IMR-90 (cell line): ENCODE results near the gene PHIP. TPM values are rescaled to one million over a fixed set of nuclear protein-coding genes. Genes with fewer than 3 reads are reported as not detected.

ENCODE experiments used
- ATAC-seq: fragments of 200-7000 bp; cut with Tn5 transposase; 2 replicates; pipeline ENCODE4 v1.9.1; 2020; ENCODE audit warnings: low read depth, mild to moderate bottlenecking, moderate library complexity
- BruUV-seq: library from RNA; stranded (reverse); fragments of 400-500 nt; replicated peaks from 2 replicates; lab custom pipeline; 2021; lab: Mats Ljungman, UMichigan
- CTCF ChIA-PET: fragments of 300-600 bp; formaldehyde crosslinking; extraction: SDS; loops from one replicate; lab custom pipeline; 2021; ENCODE audit warnings: antibody characterized with exemption; lab: Yijun Ruan, JAX
- POLR2A ChIA-PET: fragments of 300-600 bp; sonication (Branson Sonifier 250); formaldehyde crosslinking; loops from one replicate; lab custom pipeline; 2022; ENCODE audit warnings: antibody characterized with exemption; ENCODE audit not compliant: unreplicated experiment; lab: Charles Lee
- DNase-seq: peaks from one replicate; pipeline ENCODE4 v3.0.0; 2013
- H2AFZ ChIP-seq: replicated peaks from 2 replicates; pipeline ENCODE3; 2013; ENCODE audit warnings: low read length, mild to moderate bottlenecking; ENCODE audit not compliant: poor library complexity
- H2AK5ac ChIP-seq: 2 replicates; pipeline ENCODE4 v1.6.1; 2013; ENCODE audit warnings: low read depth, low read length, inconsistent platforms
- H2AK9ac ChIP-seq: replicated peaks from 2 replicates; pipeline ENCODE3; 2013; ENCODE audit warnings: mild to moderate bottlenecking, low read depth, low read length, moderate library complexity; ENCODE audit not compliant: poor library complexity
- H2BK120ac ChIP-seq: 2 replicates; pipeline ENCODE4 v1.6.1; 2013; ENCODE audit warnings: low read depth, low read length, inconsistent platforms
- H2BK15ac ChIP-seq: 3 replicates; pipeline ENCODE4 v1.6.1; 2013; ENCODE audit warnings: low read depth, low read length, inconsistent platforms
- H2BK20ac ChIP-seq: 2 replicates; pipeline ENCODE4 v1.6.1; 2013; ENCODE audit warnings: low read depth, mild to moderate bottlenecking, inconsistent platforms, low read length, moderate library complexity
- H2BK5ac ChIP-seq: 2 replicates; pipeline ENCODE4 v1.6.1; 2013; ENCODE audit warnings: mild to moderate bottlenecking, low read depth, low read length, inconsistent platforms; ENCODE audit not compliant: poor library complexity, severe bottlenecking
- H3K14ac ChIP-seq: replicated peaks from 2 replicates; pipeline ENCODE4 v1.6.1; 2013; ENCODE audit warnings: low read depth, low read length, inconsistent platforms
- H3K18ac ChIP-seq: 2 replicates; pipeline ENCODE4 v1.6.1; 2013; ENCODE audit warnings: low read depth, low read length, control low read depth
- H3K23ac ChIP-seq: 2 replicates; pipeline ENCODE4 v1.6.1; 2013; ENCODE audit warnings: low read depth, low read length, inconsistent platforms
- H3K27ac ChIP-seq: 2 replicates; pipeline ENCODE4 v1.5.1; 2013; ENCODE audit warnings: mild to moderate bottlenecking, control low read depth, low read length; ENCODE audit not compliant: insufficient read depth
- H3K27me3 ChIP-seq: 2 replicates; pipeline ENCODE4 v1.6.1; 2013; ENCODE audit warnings: low read length; ENCODE audit not compliant: control insufficient read depth, insufficient read depth
- H3K36me3 ChIP-seq: 2 replicates; pipeline ENCODE4 v1.6.1; 2013; ENCODE audit warnings: low read length, mixed read lengths; ENCODE audit not compliant: control insufficient read depth, insufficient read depth
- H3K4ac ChIP-seq: 2 replicates; pipeline ENCODE4 v1.6.1; 2013; ENCODE audit warnings: low read depth, low read length, inconsistent platforms
- H3K4me1 ChIP-seq: 2 replicates; pipeline ENCODE4 v1.6.1; 2013; ENCODE audit warnings: low read length, mixed read lengths; ENCODE audit not compliant: control insufficient read depth, insufficient read depth
- H3K4me2 ChIP-seq: 2 replicates; pipeline ENCODE4 v1.6.1; 2013; ENCODE audit warnings: low read depth, mild to moderate bottlenecking, control low read depth, low read length, moderate library complexity
- H3K4me3 ChIP-seq: 2 replicates; pipeline ENCODE4 v1.5.1; 2013; ENCODE audit warnings: low read depth, mild to moderate bottlenecking, control low read depth, low read length, moderate library complexity; ENCODE audit not compliant: insufficient read depth
- H3K56ac ChIP-seq: 2 replicates; pipeline ENCODE4 v1.6.1; 2013; ENCODE audit warnings: low read length, inconsistent platforms; ENCODE audit not compliant: insufficient read depth; ENCODE audit errors: extremely low read depth
- H3K79me1 ChIP-seq, 2 experiments: 2 replicates each; pipeline ENCODE4 v1.6.1; 2013; ENCODE audit warnings: low read length in 2 of 2, inconsistent platforms in 1 of 2, low read depth in 1 of 2
- H3K9ac ChIP-seq: 2 replicates; pipeline ENCODE4 v1.6.1; 2013; ENCODE audit warnings: low read depth, low read length, control low read depth
- H3K9me1 ChIP-seq: 2 replicates; pipeline ENCODE4 v1.6.1; 2013; ENCODE audit warnings: low read length, inconsistent platforms; ENCODE audit not compliant: insufficient read depth
- H3K9me3 ChIP-seq: 2 replicates; pipeline ENCODE4 v1.6.1; 2013; ENCODE audit warnings: low read length; ENCODE audit not compliant: control insufficient read depth, insufficient read depth
- H4K20me1 ChIP-seq: 2 replicates; pipeline ENCODE4 v1.6.1; 2013; ENCODE audit warnings: low read length, inconsistent platforms; ENCODE audit not compliant: insufficient read depth
- H4K5ac ChIP-seq: 2 replicates; pipeline ENCODE4 v1.6.1; 2013; ENCODE audit warnings: mild to moderate bottlenecking, low read depth, low read length, control low read depth
- H4K8ac ChIP-seq, 2 experiments: 2 replicates each; pipeline ENCODE4 v1.6.1; 2013; ENCODE audit warnings: low read depth in 2 of 2, low read length in 2 of 2, control low read depth in 1 of 2, inconsistent platforms in 1 of 2
- H4K91ac ChIP-seq: 2 replicates; pipeline ENCODE4 v1.6.1; 2013; ENCODE audit warnings: low read depth, low read length, inconsistent platforms; ENCODE audit not compliant: insufficient read depth
- USF2 ChIP-seq: fragments of 150-350 bp; IDR thresholded peaks from 2 replicates; pipeline ENCODE4 v1.6.1; 2017; ENCODE audit warnings: mild to moderate bottlenecking, antibody characterized with exemption, low read length, low read depth
- dilution Hi-C: fragments of 300-500 bp; cut with HindIII; formaldehyde crosslinking; loops from one replicate; pipeline ENCODE4 v1.14.3; 2018; ENCODE audit warnings: low sequenced_read_pairs; ENCODE audit not compliant: unreplicated experiment
- in situ Hi-C: fragments of 300-500 bp; cut with MboI; formaldehyde crosslinking; loops from 3 replicates; pipeline ENCODE4 v1.14.3; 2019; ENCODE audit warnings: low sequenced_read_pairs, inconsistent platforms, mixed read lengths
- intact Hi-C: fragments of 100-400 bp; cut with micrococcal nuclease; formaldehyde crosslinking; loops from 2 replicates; pipeline ENCODE4 v1.10.0; 2022
- polyA plus RNA-seq, 3 experiments: library from polyadenylated mRNA; depleted of rRNA; stranded (reverse); fragments of >200 nt; gene quantifications; 2 replicates each; pipeline ENCODE4 v1.2.3, GENCODE V29; 2012; ENCODE audit warnings: low replicate concordance in 1 of 3
- total RNA-seq: library from RNA; depleted of rRNA; stranded (reverse); fragments of >200 nt; gene quantifications from 2 replicates; pipeline ENCODE4 v1.2.3, GENCODE V29; 2012

Gene PHIP
- total and polyA plus RNA-seq, 2 of the 4 experiments (the other 2 are of a cell fraction) = 3.4 to 20.4 TPM

DNA sequence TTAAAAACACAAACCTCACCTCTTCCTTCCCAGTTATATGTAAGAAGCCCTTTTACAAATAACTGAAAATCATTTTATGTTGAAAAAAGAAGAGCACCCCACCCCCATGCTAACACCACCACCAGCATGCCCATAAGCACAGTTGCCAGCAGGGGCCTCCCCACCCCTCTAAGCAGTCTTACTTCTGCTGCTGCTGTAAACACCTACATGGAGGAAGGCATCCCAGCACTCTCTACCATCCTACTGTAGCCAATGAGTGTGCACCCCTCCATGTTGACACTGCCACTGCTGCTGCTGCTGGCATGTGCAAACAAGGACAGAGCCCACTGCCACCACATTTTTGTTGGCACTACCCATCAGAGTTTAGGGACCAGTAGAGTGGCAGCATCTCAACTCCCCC, 49.6 kb upstream of the PHIP start:
- no TSS peak for BruUV-seq
- Histone ChIP-seq H3K27ac (no peak overlapping the region), H2BK15ac (no peak overlapping the region), H2AFZ (no peak overlapping the region), H3K4me3 (no peak overlapping the region), H3K9me1 (no peaks in the 10 kb centered on the region), H2AK5ac (no peak overlapping the region), H3K14ac (no peak overlapping the region), H2BK120ac (no peak overlapping the region), H3K4me1 (no peaks in the 10 kb centered on the region), H3K4ac (no peak overlapping the region), H4K20me1 (no peaks in the 10 kb centered on the region), H3K27me3 (no peaks in the 10 kb centered on the region), H4K8ac (no peak overlapping the region), H4K91ac (no peak overlapping the region), H3K18ac (no peak overlapping the region), H3K36me3 (no peaks in the 10 kb centered on the region), H3K23ac (no peak overlapping the region), H3K79me1 (no peaks in the 10 kb centered on the region), H3K56ac (no peak overlapping the region), H2BK5ac (no peak overlapping the region), H3K4me2 (no peak overlapping the region), H2AK9ac (no peak overlapping the region), H3K9me3 (no peaks in the 10 kb centered on the region), H2BK20ac (no peak overlapping the region), H4K5ac (no peak overlapping the region), H3K9ac (no peak overlapping the region)
- in situ Hi-C loops = no loop called here
- intact Hi-C loops = no loop called here
- DNase-seq = no peak
- no peak for TF ChIP-seq USF2
- dilution Hi-C loops = no loop called here
- ATAC-seq = no peak
- ChIA-PET POLR2A (no interaction called here), CTCF (no interaction called here)
